Neural cell (in vitro differentiated cells): ENCODE results near the gene TMEM143. TPM values are rescaled to one million over a fixed set of nuclear protein-coding genes. Genes with fewer than 3 reads are reported as not detected.

Experiments
- H2AFZ ChIP-seq: fragments of 200-600, 300-800 bp; sonication (generic), shearing (Covaris generic); 2 replicates; pipeline ENCODE4 v1.6.0; 2014; ENCODE audit warnings: low read depth, mild to moderate bottlenecking, antibody characterized with exemption, low read length, moderate library complexity
- H3F3A ChIP-seq: fragments of 200-600 bp; shearing (Covaris generic); 2 replicates; pipeline ENCODE4 v1.6.1; 2016; ENCODE audit warnings: mild to moderate bottlenecking, moderate library complexity, mixed read lengths, antibody characterized with exemption, low read length; ENCODE audit not compliant: insufficient read depth, poor library complexity, severe bottlenecking
- H3K27ac ChIP-seq: fragments of 200-600, 300-800 bp; sonication (generic), shearing (Covaris generic); 2 replicates; pipeline ENCODE4 v1.5.1; 2014; ENCODE audit warnings: mild to moderate bottlenecking, low read length, moderate library complexity
- H3K27me3 ChIP-seq: fragments of 300-800, 200-600 bp; sonication (generic), shearing (Covaris generic); 2 replicates; pipeline ENCODE4 v1.6.0; 2014; ENCODE audit warnings: mild to moderate bottlenecking, low read depth, low read length, moderate library complexity; ENCODE audit not compliant: insufficient read depth
- H3K36me3 ChIP-seq: fragments of 300-800, 200-600 bp; sonication (generic), shearing (Covaris generic); 2 replicates; pipeline ENCODE4 v1.5.1; 2014; ENCODE audit warnings: mild to moderate bottlenecking, antibody characterized with exemption, low read length, moderate library complexity; ENCODE audit not compliant: insufficient read depth
- H3K4me2 ChIP-seq: fragments of 300-800, 200-600 bp; sonication (generic), shearing (Covaris generic); 2 replicates; pipeline ENCODE4 v1.6.0; 2014; ENCODE audit warnings: mild to moderate bottlenecking, low read length
- H3K4me3 ChIP-seq: fragments of 300-800, 200-600 bp; sonication (generic), shearing (Covaris generic); 2 replicates; pipeline ENCODE4 v1.5.1; 2014; ENCODE audit warnings: mild to moderate bottlenecking, low read length, moderate library complexity
- H3K79me2 ChIP-seq: fragments of 200-600 bp; shearing (Covaris generic); replicated peaks from 2 replicates; pipeline ENCODE4 v1.6.0; 2014; ENCODE audit warnings: mild to moderate bottlenecking, low read length, moderate library complexity; ENCODE audit not compliant: insufficient read depth
- H3K9ac ChIP-seq: fragments of 300-800, 200-600 bp; sonication (generic), shearing (Covaris generic); 2 replicates; pipeline ENCODE4 v1.6.1; 2016; ENCODE audit warnings: mild to moderate bottlenecking, low read length, mixed read lengths
- H3K9me2 ChIP-seq: fragments of 200-600 bp; shearing (Covaris generic); 2 replicates; pipeline ENCODE4 v1.6.1; 2016; ENCODE audit warnings: mild to moderate bottlenecking, low read length, mixed read lengths; ENCODE audit not compliant: insufficient read depth
- H3K9me3 ChIP-seq: fragments of 200-600, 300-800 bp; sonication (generic), shearing (Covaris generic); 2 replicates; pipeline ENCODE4 v1.6.1; 2016; ENCODE audit warnings: mild to moderate bottlenecking, mixed run types, low read length, moderate library complexity, mixed read lengths
- H4K20me1 ChIP-seq: fragments of 200-600 bp; shearing (Covaris generic); 2 replicates; pipeline ENCODE4 v1.6.1; 2016; ENCODE audit warnings: mild to moderate bottlenecking, mixed run types; ENCODE audit not compliant: insufficient read depth
- CTCF ChIP-seq: fragments of 450-650 bp; IDR thresholded peaks from 2 replicates; pipeline ENCODE4 v1.5.1; 2014; ENCODE audit warnings: antibody characterized with exemption, mild to moderate bottlenecking, moderate library complexity; ENCODE audit not compliant: poor library complexity, severe bottlenecking
- EP300 ChIP-seq: fragments of 450-650 bp; conservative IDR thresholded peaks from 2 replicates; pipeline ENCODE4 v1.6.1; 2014; ENCODE audit warnings: antibody characterized with exemption, mild to moderate bottlenecking, moderate library complexity; ENCODE audit not compliant: poor library complexity, severe bottlenecking
- EZH2 ChIP-seq: fragments of 200-600, 300-800 bp; shearing (Covaris generic), sonication (generic); IDR thresholded peaks from 2 replicates; pipeline ENCODE4 v1.6.1; 2014; ENCODE audit warnings: antibody characterized with exemption, low read length, borderline replicate concordance, mild to moderate bottlenecking; ENCODE audit not compliant: insufficient read depth, poor library complexity, severe bottlenecking
- MXI1 ChIP-seq: fragments of 450-650 bp; conservative IDR thresholded peaks from 2 replicates; pipeline ENCODE4 v1.6.1; 2014; ENCODE audit warnings: antibody characterized with exemption, mild to moderate bottlenecking; ENCODE audit not compliant: poor library complexity, severe bottlenecking
- POLR2AphosphoS5 ChIP-seq: IDR thresholded peaks from 2 replicates; pipeline ENCODE4 v1.6.1; 2012
- RAD21 ChIP-seq: fragments of 450-650 bp; conservative IDR thresholded peaks from 2 replicates; pipeline ENCODE4 v1.6.1; 2014; ENCODE audit warnings: antibody characterized with exemption, mild to moderate bottlenecking, moderate library complexity
- SMC3 ChIP-seq: fragments of 450-650 bp; conservative IDR thresholded peaks from 2 replicates; pipeline ENCODE4 v1.6.1; 2014; ENCODE audit warnings: antibody characterized with exemption, mild to moderate bottlenecking, moderate library complexity; ENCODE audit not compliant: poor library complexity
- TAF1 ChIP-seq: IDR thresholded peaks from 2 replicates; pipeline ENCODE4 v1.6.1; 2012; ENCODE audit warnings: low read depth
- polyA plus RNA-seq: library from polyadenylated mRNA; depleted of rRNA; stranded (reverse); fragments of >200 nt; gene quantifications from 2 replicates; pipeline ENCODE4 v1.2.3, GENCODE V29; 2014
- TF ChIP-seq, protein P1 (sequence below): IDR thresholded peaks from 2 replicates; pipeline ENCODE4 v1.6.1; 2012; ENCODE audit warnings: borderline replicate concordance

TMEM143 gene
- polyA plus RNA-seq, 1 donor from 2014 or later, result 4.2 TPM

GRCh38 chr19:48368936-48369335 lies 5.2 kb upstream of the TMEM143 start:
- Histone ChIP-seq H3K36me3 (no peaks in the 10 kb centered on the region), H3K9ac (no peak overlapping the region), H4K20me1 (no peaks in the 10 kb centered on the region), H3K9me2 (no peaks in the 10 kb centered on the region), H3K79me2 (no peaks in the 10 kb centered on the region), H3K4me2 (no peak overlapping the region), H3K27me3 (no peaks in the 10 kb centered on the region), H3K27ac (no peak overlapping the region), H3F3A (no peaks in the 10 kb centered on the region), H2AFZ (no peak overlapping the region), H3K4me3 (no peak overlapping the region), H3K9me3 (no peaks in the 10 kb centered on the region)
- TF ChIP-seq RAD21 (no peak), MXI1 (no peak), CTCF (no peak), SMC3 (no peak), POLR2AphosphoS5 (no peak), EP300 (no peak), TAF1 (no peak), EZH2 (no peak)
- TF ChIP-seq, protein P1, sequence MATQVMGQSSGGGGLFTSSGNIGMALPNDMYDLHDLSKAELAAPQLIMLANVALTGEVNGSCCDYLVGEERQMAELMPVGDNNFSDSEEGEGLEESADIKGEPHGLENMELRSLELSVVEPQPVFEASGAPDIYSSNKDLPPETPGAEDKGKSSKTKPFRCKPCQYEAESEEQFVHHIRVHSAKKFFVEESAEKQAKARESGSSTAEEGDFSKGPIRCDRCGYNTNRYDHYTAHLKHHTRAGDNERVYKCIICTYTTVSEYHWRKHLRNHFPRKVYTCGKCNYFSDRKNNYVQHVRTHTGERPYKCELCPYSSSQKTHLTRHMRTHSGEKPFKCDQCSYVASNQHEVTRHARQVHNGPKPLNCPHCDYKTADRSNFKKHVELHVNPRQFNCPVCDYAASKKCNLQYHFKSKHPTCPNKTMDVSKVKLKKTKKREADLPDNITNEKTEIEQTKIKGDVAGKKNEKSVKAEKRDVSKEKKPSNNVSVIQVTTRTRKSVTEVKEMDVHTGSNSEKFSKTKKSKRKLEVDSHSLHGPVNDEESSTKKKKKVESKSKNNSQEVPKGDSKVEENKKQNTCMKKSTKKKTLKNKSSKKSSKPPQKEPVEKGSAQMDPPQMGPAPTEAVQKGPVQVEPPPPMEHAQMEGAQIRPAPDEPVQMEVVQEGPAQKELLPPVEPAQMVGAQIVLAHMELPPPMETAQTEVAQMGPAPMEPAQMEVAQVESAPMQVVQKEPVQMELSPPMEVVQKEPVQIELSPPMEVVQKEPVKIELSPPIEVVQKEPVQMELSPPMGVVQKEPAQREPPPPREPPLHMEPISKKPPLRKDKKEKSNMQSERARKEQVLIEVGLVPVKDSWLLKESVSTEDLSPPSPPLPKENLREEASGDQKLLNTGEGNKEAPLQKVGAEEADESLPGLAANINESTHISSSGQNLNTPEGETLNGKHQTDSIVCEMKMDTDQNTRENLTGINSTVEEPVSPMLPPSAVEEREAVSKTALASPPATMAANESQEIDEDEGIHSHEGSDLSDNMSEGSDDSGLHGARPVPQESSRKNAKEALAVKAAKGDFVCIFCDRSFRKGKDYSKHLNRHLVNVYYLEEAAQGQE, result no peak

GRCh38 chr19:48367855-48368254 lies 4.1 kb upstream of the TMEM143 start:
- Histone ChIP-seq H3F3A (no peaks in the 10 kb centered on the region), H3K9ac (no peak overlapping the region), H3K4me3 (no peak overlapping the region), H3K27ac (no peak overlapping the region), H3K9me3 (no peaks in the 10 kb centered on the region), H2AFZ (no peak overlapping the region), H3K27me3 (no peaks in the 10 kb centered on the region), H3K4me2 (no peak overlapping the region), H3K79me2 (no peaks in the 10 kb centered on the region), H3K9me2 (no peaks in the 10 kb centered on the region), H4K20me1 (no peaks in the 10 kb centered on the region), H3K36me3 (no peaks in the 10 kb centered on the region)
- TF ChIP-seq MXI1, result no peak

- H3K36me3 ChIP-seq, result no peaks in the 10 kb centered on the region
- H3K4me2 ChIP-seq, result no peak overlapping the region
- H4K20me1 ChIP-seq, result no peaks in the 10 kb centered on the region
- H3K79me2 ChIP-seq, result no peaks in the 10 kb centered on the region
- no peaks in the 10 kb centered on the region for H3F3A ChIP-seq
- H3K27ac ChIP-seq, result no peak overlapping the region
- no peaks in the 10 kb centered on the region for H3K9me3 ChIP-seq
- no peak overlapping the region for H3K4me3 ChIP-seq
- TF ChIP-seq SMC3, result no peak
- no peak for TF ChIP-seq MXI1
- H3K27me3 ChIP-seq, result no peaks in the 10 kb centered on the region
- H3K9me2 ChIP-seq, result no peaks in the 10 kb centered on the region
- no peak overlapping the region for H2AFZ ChIP-seq
- no peak overlapping the region for H3K9ac ChIP-seq
These were observed 1.9 kb upstream of the TMEM143 start for GRCh38 chr19:48365602-48366001.
